T-helper 1 cell treated with Interleukin-12 subunit alpha and Interleukin-12 subunit beta and Interleukin-4 antibody, amounts not matched to agents 30 μg/mL and 1 μg/mL, for 36 hours (primary cell): ENCODE results near the gene KIF13A.

Experiments
- H3K27ac Mint-ChIP-seq: one replicate; pipeline ENCODE4 v1.8.0; 2021; ENCODE audit warnings: mild to moderate bottlenecking, mixed read lengths
- H3K27me3 Mint-ChIP-seq: one replicate; pipeline ENCODE4 v1.8.0; 2021; ENCODE audit warnings: low read depth, mixed read lengths
- H3K36me3 Mint-ChIP-seq: one replicate; pipeline ENCODE4 v1.8.0; 2021; ENCODE audit warnings: low read depth, mixed read lengths
- H3K4me1 Mint-ChIP-seq: one replicate; pipeline ENCODE4 v1.8.0; 2021; ENCODE audit warnings: low read depth, mixed read lengths
- H3K4me3 Mint-ChIP-seq: one replicate; pipeline ENCODE4 v1.8.0; 2021; ENCODE audit warnings: mild to moderate bottlenecking, moderate library complexity, mixed read lengths
- H3K9me3 Mint-ChIP-seq: one replicate; pipeline ENCODE4 v1.8.0; 2021; ENCODE audit warnings: mixed read lengths

The KIF13A gene

GRCh38 chr6:17941318-17941717, 46.1 kb downstream of the KIF13A start:
- no peak overlapping the region for H3K4me3 Mint-ChIP-seq
- no peaks in the 10 kb centered on the region for H3K4me1 Mint-ChIP-seq
- H3K27me3 Mint-ChIP-seq = no peaks in the 10 kb centered on the region
- no peak overlapping the region for H3K27ac Mint-ChIP-seq
- no peaks in the 10 kb centered on the region for H3K36me3 Mint-ChIP-seq
- no peaks in the 10 kb centered on the region for H3K9me3 Mint-ChIP-seq

GRCh38 chr6:17940151-17940792, 47.2 kb downstream of the KIF13A start:
- Mint-ChIP-seq H3K4me3 (no peak overlapping the region), H3K4me1 (no peaks in the 10 kb centered on the region), H3K27ac (no peak overlapping the region), H3K36me3 (no peaks in the 10 kb centered on the region), H3K9me3 (no peaks in the 10 kb centered on the region), H3K27me3 (no peaks in the 10 kb centered on the region)

GRCh38 chr6:17938901-17939300, 48.5 kb downstream of the KIF13A start:
- Mint-ChIP-seq H3K36me3 (no peaks in the 10 kb centered on the region), H3K4me3 (no peak overlapping the region), H3K27ac (no peak overlapping the region), H3K9me3 (no peaks in the 10 kb centered on the region), H3K27me3 (no peaks in the 10 kb centered on the region), H3K4me1 (no peaks in the 10 kb centered on the region)

- Mint-ChIP-seq H3K4me3 (no peak overlapping the region), H3K27me3 (peaks cover 25% of the 10 kb centered on the region), H3K9me3 (no peaks in the 10 kb centered on the region), H3K4me1 (no peaks in the 10 kb centered on the region), H3K36me3 (no peaks in the 10 kb centered on the region), H3K27ac (no peak overlapping the region)
Observed at GRCh38 chr6:17935188-17936149, 52.0 kb downstream of the KIF13A start.

GRCh38 chr6:17933716-17934115, 53.7 kb downstream of the KIF13A start:
- Mint-ChIP-seq H3K4me1 (no peaks in the 10 kb centered on the region), H3K27me3 (peaks cover 26% of the 10 kb centered on the region), H3K9me3 (no peaks in the 10 kb centered on the region), H3K4me3 (no peak overlapping the region), H3K36me3 (no peaks in the 10 kb centered on the region), H3K27ac (no peak overlapping the region)

- H3K27me3 Mint-ChIP-seq = peaks cover 26% of the 10 kb centered on the region
- H3K36me3 Mint-ChIP-seq = no peaks in the 10 kb centered on the region
- H3K9me3 Mint-ChIP-seq = no peaks in the 10 kb centered on the region
- no peaks in the 10 kb centered on the region for H3K4me1 Mint-ChIP-seq
- H3K4me3 Mint-ChIP-seq = no peak overlapping the region
- H3K27ac Mint-ChIP-seq = no peak overlapping the region
Observed at GRCh38 chr6:17932330-17932852, 55.0 kb downstream of the KIF13A start.

GRCh38 chr6:17931227-17931626, 56.2 kb downstream of the KIF13A start:
- Mint-ChIP-seq H3K9me3 (no peaks in the 10 kb centered on the region), H3K4me3 (no peak overlapping the region), H3K27me3 (peaks cover 26% of the 10 kb centered on the region), H3K4me1 (no peaks in the 10 kb centered on the region), H3K36me3 (no peaks in the 10 kb centered on the region), H3K27ac (no peak overlapping the region)

GRCh38 chr6:17930321-17930993, 57.0 kb downstream of the KIF13A start:
- Mint-ChIP-seq H3K9me3 (no peaks in the 10 kb centered on the region), H3K4me1 (no peaks in the 10 kb centered on the region), H3K27me3 (peaks cover 28% of the 10 kb centered on the region), H3K27ac (no peak overlapping the region), H3K4me3 (no peak overlapping the region), H3K36me3 (no peaks in the 10 kb centered on the region)

- no peaks in the 10 kb centered on the region for H3K36me3 Mint-ChIP-seq
Observed at GRCh38 chr6:17928514-17929430, 58.7 kb downstream of the KIF13A start.

GRCh38 chr6:17927705-17928104, 59.7 kb downstream of the KIF13A start:
- H3K4me1 Mint-ChIP-seq = no peaks in the 10 kb centered on the region
- no peak overlapping the region for H3K4me3 Mint-ChIP-seq
- no peaks in the 10 kb centered on the region for H3K9me3 Mint-ChIP-seq
- no peaks in the 10 kb centered on the region for H3K36me3 Mint-ChIP-seq
- H3K27me3 Mint-ChIP-seq = peaks cover 35% of the 10 kb centered on the region
- H3K27ac Mint-ChIP-seq = no peak overlapping the region

More at GRCh38 chr6:17928514-17929430, 58.7 kb downstream of the KIF13A start:
- no peaks in the 10 kb centered on the region for H3K4me1 Mint-ChIP-seq
- no peaks in the 10 kb centered on the region for H3K9me3 Mint-ChIP-seq
- no peak overlapping the region for H3K4me3 Mint-ChIP-seq
- H3K27ac Mint-ChIP-seq = no peak overlapping the region
- H3K27me3 Mint-ChIP-seq = peaks cover 34% of the 10 kb centered on the region

- Mint-ChIP-seq H3K27me3 (peaks cover 15% of the 10 kb centered on the region), H3K36me3 (no peaks in the 10 kb centered on the region), H3K4me3 (no peak overlapping the region), H3K4me1 (no peaks in the 10 kb centered on the region), H3K9me3 (no peaks in the 10 kb centered on the region), H3K27ac (no peak overlapping the region)
Observed at GRCh38 chr6:17923401-17923863, 64.0 kb downstream of the KIF13A start.

GRCh38 chr6:17921454-17921853, 66.0 kb downstream of the KIF13A start:
- H3K4me3 Mint-ChIP-seq = no peak overlapping the region
- H3K4me1 Mint-ChIP-seq = no peaks in the 10 kb centered on the region
- H3K9me3 Mint-ChIP-seq = no peaks in the 10 kb centered on the region
- peaks cover 18% of the 10 kb centered on the region for H3K27me3 Mint-ChIP-seq
- no peak overlapping the region for H3K27ac Mint-ChIP-seq
- H3K36me3 Mint-ChIP-seq = no peaks in the 10 kb centered on the region

GRCh38 chr6:17919496-17919895, 67.9 kb downstream of the KIF13A start:
- peaks cover 11% of the 10 kb centered on the region for H3K27me3 Mint-ChIP-seq
- H3K4me3 Mint-ChIP-seq = no peak overlapping the region
- H3K4me1 Mint-ChIP-seq = no peaks in the 10 kb centered on the region
- H3K36me3 Mint-ChIP-seq = no peaks in the 10 kb centered on the region
- no peaks in the 10 kb centered on the region for H3K9me3 Mint-ChIP-seq
- H3K27ac Mint-ChIP-seq = no peak overlapping the region
